Neuronal stem cell (in vitro differentiated cells): ENCODE results near the gene GPR50.

ENCODE experiments used
- DNase-seq: peaks from one replicate; pipeline ENCODE4 v3.0.0-alpha.2; 2013; ENCODE audit warnings: low spot score
- H2AFZ ChIP-seq: one replicate; pipeline ENCODE4 v1.6.1; 2013; ENCODE audit warnings: mild to moderate bottlenecking, low read length, inconsistent platforms
- H2AK5ac ChIP-seq: 2 replicates; pipeline ENCODE4 v1.6.1; 2013; ENCODE audit warnings: low read depth, mild to moderate bottlenecking, inconsistent platforms, low read length, moderate library complexity, mixed read lengths
- H2BK120ac ChIP-seq: 2 replicates; pipeline ENCODE4 v1.6.1; 2013; ENCODE audit warnings: low read depth, mild to moderate bottlenecking, inconsistent platforms, low read length, moderate library complexity, mixed read lengths
- H2BK12ac ChIP-seq: one replicate; pipeline ENCODE4 v1.6.1; 2013; ENCODE audit warnings: low read length, inconsistent platforms
- H2BK15ac ChIP-seq: 2 replicates; pipeline ENCODE4 v1.6.1; 2013; ENCODE audit warnings: mild to moderate bottlenecking, low read length, inconsistent platforms, mixed read lengths
- H2BK5ac ChIP-seq: one replicate; pipeline ENCODE4 v1.6.1; 2013; ENCODE audit warnings: inconsistent platforms, mild to moderate bottlenecking, low read length, moderate library complexity
- H3K14ac ChIP-seq: one replicate; pipeline ENCODE4 v1.6.1; 2013; ENCODE audit warnings: low read length, inconsistent platforms
- H3K18ac ChIP-seq: 2 replicates; pipeline ENCODE4 v1.6.1; 2013; ENCODE audit warnings: low read length, inconsistent platforms
- H3K23ac ChIP-seq: 2 replicates; pipeline ENCODE4 v1.6.1; 2013; ENCODE audit warnings: low read depth, mild to moderate bottlenecking, mixed read lengths, low read length, inconsistent platforms; ENCODE audit not compliant: poor library complexity
- H3K27ac ChIP-seq: replicated peaks from 3 replicates; pipeline ENCODE4 v1.5.1; 2013; ENCODE audit warnings: low read length, inconsistent platforms
- H3K27me3 ChIP-seq, 3 experiments: 2 replicates each; pipeline ENCODE4 v1.6.1; 2013; ENCODE audit warnings: low read length in 3 of 3, mild to moderate bottlenecking in 2 of 3, inconsistent platforms in 1 of 3, low read depth in 1 of 3, mixed read lengths in 1 of 3, moderate library complexity in 1 of 3; ENCODE audit not compliant: control insufficient read depth in 3 of 3, insufficient read depth in 3 of 3
- H3K36me3 ChIP-seq, 2 donors: replicated peaks in 1 of 2; 2 replicates each; pipeline ENCODE4 v1.6.1; 2013; ENCODE audit warnings: low read length in 2 of 2; ENCODE audit not compliant: control insufficient read depth in 2 of 2, insufficient read depth in 2 of 2
- H3K4ac ChIP-seq: 2 replicates; pipeline ENCODE4 v1.6.1; 2013; ENCODE audit warnings: inconsistent platforms, mild to moderate bottlenecking, low read length, moderate library complexity
- H3K4me1 ChIP-seq, 2 donors: 1 replicate in 1 of 2; 2 replicates in 1 of 2; pipeline ENCODE4 v1.6.1; 2013; ENCODE audit warnings: low read length in 2 of 2, low read depth in 1 of 2; ENCODE audit not compliant: control insufficient read depth in 2 of 2, insufficient read depth in 1 of 2
- H3K4me2 ChIP-seq: one replicate; pipeline ENCODE4 v1.6.1; 2013; ENCODE audit warnings: mild to moderate bottlenecking, low read length, inconsistent platforms; ENCODE audit not compliant: insufficient read depth, poor library complexity, severe bottlenecking
- H3K4me3 ChIP-seq, 2 donors: 2 replicates each; pipeline ENCODE4 v1.5.1; 2013; ENCODE audit warnings: low read length in 2 of 2, mild to moderate bottlenecking in 2 of 2, inconsistent platforms in 1 of 2, moderate library complexity in 1 of 2
- H3K79me1 ChIP-seq: one replicate; pipeline ENCODE4 v1.6.1; 2013; ENCODE audit warnings: low read depth, mild to moderate bottlenecking, inconsistent platforms, low read length, moderate library complexity
- H3K9ac ChIP-seq: one replicate; pipeline ENCODE4 v1.6.1; 2013; ENCODE audit warnings: mild to moderate bottlenecking, low read depth, low read length, inconsistent platforms; ENCODE audit not compliant: poor library complexity
- H3K9me3 ChIP-seq, 2 donors: replicated peaks in 1 of 2; 2 replicates each; pipeline versions ENCODE3 to v1.6.1; 2013; ENCODE audit warnings: low read length in 2 of 2, mild to moderate bottlenecking in 2 of 2, inconsistent platforms in 1 of 2, low read depth in 1 of 2, mixed read lengths in 1 of 2, moderate library complexity in 1 of 2; ENCODE audit not compliant: control insufficient read depth in 2 of 2, insufficient read depth in 1 of 2
- H4K8ac ChIP-seq: one replicate; pipeline ENCODE4 v1.6.1; 2013; ENCODE audit warnings: low read depth, mild to moderate bottlenecking, inconsistent platforms, low read length, moderate library complexity
- H4K91ac ChIP-seq: one replicate; pipeline ENCODE4 v1.6.1; 2013; ENCODE audit warnings: low read length, low read depth, mild to moderate bottlenecking, inconsistent platforms; ENCODE audit not compliant: poor library complexity
- WGBS, 2 donors: extraction: QIAGEN DNeasy Blood & Tissue Kit; methylation state at CpG; one replicate each; pipeline ENCODE4 v1.1.7; 2013; ENCODE audit warnings: missing lambda C conversion rate in 2 of 2, mixed read lengths in 1 of 2; ENCODE audit not compliant: insufficient read length in 2 of 2, insufficient replicate concordance in 1 of 2; ENCODE audit errors: extremely low coverage in 2 of 2; 5-methylcytosine and 5-hydroxymethylcytosine counted together

The GPR50 gene

GRCh38 chrX:151183233-151183753 is 6.9 kb downstream of the GPR50 start:
- DNase-seq: no peak
- Histone ChIP-seq H3K4me1 (peaks cover 0 to 1% of the 10 kb centered on the region in 2 donors), H2BK15ac (no peak overlapping the region), H3K9ac (no peak overlapping the region), H3K4me3 (no peak overlapping the region), H4K8ac (no peak overlapping the region), H3K27me3 (peaks cover 0 to 63% (median 0%) of the 10 kb centered on the region in 3 experiments), H3K27ac (no peak overlapping the region), H3K4me2 (no peak overlapping the region), H2AK5ac (no peak overlapping the region), H2BK5ac (no peak overlapping the region), H3K36me3 (peaks cover 0 to 5% of the 10 kb centered on the region in 2 donors), H3K9me3 (peaks cover 0 to 2% of the 10 kb centered on the region in 2 donors), H3K18ac (no peak overlapping the region), H3K79me1 (no peaks in the 10 kb centered on the region), H2BK120ac (no peak overlapping the region), H3K4ac (no peak overlapping the region), H3K23ac (no peak overlapping the region), H4K91ac (no peak overlapping the region), H3K14ac (no peak overlapping the region), H2AFZ (no peak overlapping the region), H2BK12ac (peak overlapping the region; percentile 41)
- no CpG with 5 or more reads among the region's 6 CpGs for WGBS, 2 donors

DNA sequence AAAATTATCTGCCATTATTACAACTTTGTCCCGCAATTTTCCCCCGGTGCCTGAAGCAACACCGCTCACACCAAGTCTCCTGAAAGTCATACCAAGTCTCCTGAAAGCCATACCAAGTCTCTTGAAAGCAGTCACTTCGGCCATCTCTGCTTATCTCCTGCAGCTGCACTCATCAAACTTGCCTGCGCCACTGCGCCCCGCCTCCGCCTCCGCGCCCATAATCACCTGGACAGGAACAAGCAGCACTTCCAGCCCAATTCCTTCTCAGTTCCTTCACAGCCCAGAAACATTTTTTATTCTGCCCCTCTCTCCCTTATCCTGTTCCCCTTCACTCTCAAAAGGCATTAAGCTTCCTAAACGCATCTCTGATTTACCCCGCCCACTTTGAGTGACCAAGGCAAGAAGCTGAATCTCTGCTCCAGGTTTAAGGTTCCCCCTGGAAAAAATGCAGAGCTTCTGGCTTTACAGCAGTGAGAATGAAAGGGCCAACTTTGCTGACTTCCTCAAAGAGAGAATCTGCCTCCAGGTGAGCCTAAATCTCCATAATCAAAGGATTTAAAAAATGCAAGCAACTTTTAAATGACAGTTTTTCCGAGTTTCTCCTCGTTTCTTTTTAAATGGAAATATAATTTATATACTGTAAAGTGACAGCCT is 7.7 kb downstream of the GPR50 start:
- H3K27me3 ChIP-seq: peaks cover 0 to 56% (median 0%) of the 10 kb centered on the region in 3 experiments
- no peak overlapping the region for H3K4me3 ChIP-seq
- H2BK12ac ChIP-seq: no peak overlapping the region
- peaks cover 0 to 1% of the 10 kb centered on the region in 2 donors for H3K4me1 ChIP-seq
- H3K79me1 ChIP-seq: no peaks in the 10 kb centered on the region
- H2BK15ac ChIP-seq: no peak overlapping the region
- no peak overlapping the region for H3K14ac ChIP-seq
- H2BK120ac ChIP-seq: no peak overlapping the region
- H3K9ac ChIP-seq: no peak overlapping the region
- H2AK5ac ChIP-seq: no peak overlapping the region
- no peak overlapping the region for H3K23ac ChIP-seq
- no peak overlapping the region for H3K4ac ChIP-seq
- no peak overlapping the region for H2BK5ac ChIP-seq
- no peak overlapping the region for H3K18ac ChIP-seq
- no peak for DNase-seq
- peaks cover 0 to 2% of the 10 kb centered on the region in 2 donors for H3K9me3 ChIP-seq
- WGBS, 2 donors: no CpG with 5 or more reads among the region's 14 CpGs
- H2AFZ ChIP-seq: no peak overlapping the region
- H3K36me3 ChIP-seq: peaks cover 0 to 5% of the 10 kb centered on the region in 2 donors
- H4K91ac ChIP-seq: no peak overlapping the region
- H3K4me2 ChIP-seq: peak overlapping the region; percentile 2
- H4K8ac ChIP-seq: no peak overlapping the region
- H3K27ac ChIP-seq: no peak overlapping the region

DNA sequence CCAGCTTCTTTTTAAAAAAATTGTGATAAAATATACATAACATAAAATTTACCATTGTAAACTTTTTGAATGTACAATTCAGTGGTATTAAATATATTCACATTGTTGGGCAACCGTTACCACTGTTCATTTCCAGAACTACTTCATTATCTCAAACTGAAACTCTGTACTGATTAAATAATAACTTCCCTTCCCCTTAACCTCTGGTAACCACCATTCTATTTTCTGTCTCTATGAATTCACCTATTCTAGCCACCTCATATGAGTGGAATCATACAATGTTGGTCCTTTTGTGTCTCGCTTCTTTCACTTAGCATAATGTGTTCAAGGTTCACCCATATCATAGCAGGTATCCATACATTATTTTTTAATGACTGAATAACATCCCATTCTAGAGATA is 8.3 kb downstream of the GPR50 start:
- Histone ChIP-seq H3K4me3 (no peak overlapping the region), H4K91ac (no peak overlapping the region), H3K4ac (no peak overlapping the region), H3K4me2 (no peak overlapping the region), H2BK12ac (no peak overlapping the region), H2AFZ (no peak overlapping the region), H3K36me3 (peaks cover 0 to 5% of the 10 kb centered on the region in 2 donors), H3K79me1 (no peaks in the 10 kb centered on the region), H3K14ac (no peak overlapping the region), H2BK120ac (no peak overlapping the region), H3K9ac (no peak overlapping the region), H4K8ac (no peak overlapping the region), H3K4me1 (peaks cover 0 to 1% of the 10 kb centered on the region in 2 donors), H3K27ac (no peak overlapping the region), H3K18ac (no peak overlapping the region), H3K9me3 (peaks cover 0 to 2% of the 10 kb centered on the region in 2 donors), H2BK5ac (no peak overlapping the region), H2BK15ac (no peak overlapping the region), H3K23ac (no peak overlapping the region), H2AK5ac (no peak overlapping the region), H3K27me3 (peaks cover 0 to 53% (median 0%) of the 10 kb centered on the region in 3 experiments)
- DNase-seq: no peak
- no CpG with 5 or more reads among the region's 2 CpGs for WGBS, 2 donors

- no peak overlapping the region for H3K4me2 ChIP-seq
- no peak overlapping the region for H2AFZ ChIP-seq
- H3K23ac ChIP-seq: no peak overlapping the region
- H4K8ac ChIP-seq: no peak overlapping the region
- H2BK5ac ChIP-seq: no peak overlapping the region
- no peaks in the 10 kb centered on the region for H3K27me3 ChIP-seq
- H3K4me3 ChIP-seq: no peak overlapping the region
- H4K91ac ChIP-seq: no peak overlapping the region
- WGBS, 2 donors: no CpG with 5 or more reads among the region's 2 CpGs
- H3K79me1 ChIP-seq: no peaks in the 10 kb centered on the region
- DNase-seq: no peak
- no peak overlapping the region for H3K27ac ChIP-seq
- H3K9ac ChIP-seq: no peak overlapping the region
- no peaks in the 10 kb centered on the region for H3K36me3 ChIP-seq
- no peak overlapping the region for H3K4ac ChIP-seq
- no peak overlapping the region for H2AK5ac ChIP-seq
- no peak overlapping the region for H3K14ac ChIP-seq
- no peaks in the 10 kb centered on the region for H3K4me1 ChIP-seq
- no peak overlapping the region for H2BK120ac ChIP-seq
- no peak overlapping the region for H2BK15ac ChIP-seq
- H3K18ac ChIP-seq: no peak overlapping the region
- H2BK12ac ChIP-seq: no peak overlapping the region
- H3K9me3 ChIP-seq: no peaks in the 10 kb centered on the region
Observed at GRCh38 chrX:151206871-151207270, 30.5 kb downstream of the GPR50 start.
